ENCODE data around the gene BARD1. TPM values are rescaled to one million over a fixed set of nuclear protein-coding genes. Genes with fewer than 3 reads are reported as not detected.

BARD1 gene
- total and polyA plus RNA-seq, 2 of the 8 experiments (the other 6 are each of a cell fraction or from before 2014, with no cell fraction given), result 11.1 to 29.8 TPM

- TF ChIP-seq SP1 (IDR thresholded peaks at IDR 0.05; ENCODE audit: low read depth, low read length) (no peak), TEAD4 (IDR thresholded peaks at IDR 0.05; ENCODE audit: low read depth, low read length) (no peak), SP4 (IDR thresholded peaks at IDR 0.05; ENCODE audit: low read length) (no peak), PHF8 (conservative IDR thresholded peaks at IDR 0.05; ENCODE audit: low read depth, low read length) (no peak)
These were observed 7.6 kb downstream of the BARD1 start (continued) for GRCh38 chr2:214801768-214802397.
